ENCODE measurements around the gene OSBPL1A.
A peak's percentile ranks its signal among the peaks of the same experiment; 100 is the strongest.

OSBPL1A gene

DNA sequence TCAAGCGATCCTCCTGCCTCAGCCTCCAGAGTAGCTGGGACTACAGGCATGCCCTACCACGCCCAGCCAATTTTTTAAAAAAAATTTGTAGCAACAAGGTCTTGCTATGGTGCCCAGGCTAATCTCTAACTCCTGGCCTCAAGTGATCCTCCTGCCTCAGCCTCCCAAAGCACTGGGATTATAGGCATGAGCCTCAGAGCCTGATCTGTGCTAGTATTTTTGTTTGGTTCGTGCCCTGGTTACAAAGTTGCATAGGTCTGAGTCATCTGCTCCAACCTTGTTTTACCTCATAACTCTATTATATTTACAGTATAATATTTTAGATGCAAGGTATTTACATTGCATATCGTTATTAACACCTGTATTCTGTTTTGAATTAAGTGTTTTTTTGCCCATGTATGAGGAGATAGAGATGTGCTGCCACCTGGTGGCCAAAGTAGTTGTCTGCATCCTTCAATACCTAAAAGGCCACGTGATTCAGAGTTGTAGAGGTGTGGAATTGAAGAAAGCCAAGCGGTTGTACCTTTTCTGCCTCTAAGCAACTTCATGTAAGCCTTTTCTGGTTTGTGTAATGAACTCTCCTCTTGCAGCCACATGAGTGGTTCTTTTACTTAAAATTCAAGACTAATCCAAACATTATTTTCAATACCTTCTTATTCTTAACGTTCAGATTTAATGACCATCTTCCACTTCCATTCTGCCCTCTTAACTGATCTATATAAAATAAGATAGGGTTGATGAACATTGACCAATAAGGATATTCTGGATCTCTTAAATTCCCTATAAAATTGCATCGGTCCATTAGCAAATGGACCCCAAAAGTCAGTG is 278.7 kb downstream of the OSBPL1A start:
- H3K36me3 Mint-ChIP-seq (ENCODE audit: low read depth), result peaks cover 40% of the 10 kb centered on the region
- no peaks in the 10 kb centered on the region for H3K27me3 Mint-ChIP-seq
- no peak overlapping the region for H3K27ac Mint-ChIP-seq
- peaks cover 23% of the 10 kb centered on the region for H3K4me1 Mint-ChIP-seq (ENCODE audit: low read depth)
- no peak overlapping the region for H3K4me3 Mint-ChIP-seq
- H3K9me3 Mint-ChIP-seq, result no peaks in the 10 kb centered on the region

DNA sequence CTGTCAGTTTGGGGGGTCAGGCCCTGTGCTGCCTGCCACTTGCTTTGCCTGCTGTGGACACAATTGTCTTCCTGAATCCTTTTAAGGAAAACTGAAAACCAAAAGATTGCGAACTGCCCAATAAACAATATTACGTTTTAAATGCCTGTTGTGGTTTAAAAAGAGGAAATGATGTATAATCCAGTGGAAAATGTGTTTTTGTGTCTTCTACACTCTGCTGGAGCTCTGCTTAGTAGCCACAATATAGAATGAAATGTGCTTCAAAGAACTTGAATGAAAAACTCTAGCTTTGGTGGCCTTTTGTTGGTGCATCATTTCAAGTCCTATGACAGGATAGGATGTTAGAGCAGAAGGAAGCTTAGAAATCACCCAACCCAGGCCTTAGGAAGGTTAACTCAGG is 282.0 kb downstream of the OSBPL1A start:
- Mint-ChIP-seq H3K9me3 (no peaks in the 10 kb centered on the region), H3K27ac (peak overlapping the region; percentile 63), H3K4me1 (ENCODE audit: low read depth) (peaks cover 35% of the 10 kb centered on the region), H3K4me3 (no peak overlapping the region), H3K27me3 (no peaks in the 10 kb centered on the region), H3K36me3 (ENCODE audit: low read depth) (peaks cover 32% of the 10 kb centered on the region)

DNA sequence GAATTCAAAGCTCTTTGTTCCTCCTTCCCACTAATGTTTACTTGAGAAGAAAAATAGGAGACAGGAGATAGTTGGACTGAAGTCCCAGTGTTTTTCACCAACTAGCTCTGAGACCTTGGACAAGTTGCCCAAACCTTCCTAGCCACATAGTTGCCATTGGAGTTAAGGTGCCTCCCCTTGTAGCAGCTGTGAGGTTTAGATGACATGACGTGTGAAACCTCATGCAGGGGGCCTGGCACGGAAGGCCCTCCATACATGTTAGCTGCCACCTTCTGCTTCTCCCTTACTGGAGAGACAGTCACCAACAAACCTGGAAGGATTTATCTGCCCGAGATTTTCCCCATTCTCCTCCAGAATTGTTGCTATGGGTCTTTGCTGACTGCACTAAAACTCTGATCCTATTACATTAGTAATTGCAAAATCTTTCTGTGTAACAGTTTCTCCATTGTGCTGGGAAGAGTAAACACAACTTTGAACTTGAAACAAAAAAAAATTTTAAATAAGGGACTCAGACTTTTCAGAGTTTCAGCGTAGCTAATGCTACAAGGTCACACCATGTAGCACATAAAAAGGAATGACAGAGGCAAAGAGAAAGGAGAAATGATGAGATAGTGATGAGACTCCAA is 282.6 kb downstream of the OSBPL1A start:
- Mint-ChIP-seq H3K36me3 (ENCODE audit: low read depth) (peaks cover 29% of the 10 kb centered on the region), H3K4me1 (ENCODE audit: low read depth) (peaks cover 35% of the 10 kb centered on the region), H3K9me3 (no peaks in the 10 kb centered on the region)

DNA sequence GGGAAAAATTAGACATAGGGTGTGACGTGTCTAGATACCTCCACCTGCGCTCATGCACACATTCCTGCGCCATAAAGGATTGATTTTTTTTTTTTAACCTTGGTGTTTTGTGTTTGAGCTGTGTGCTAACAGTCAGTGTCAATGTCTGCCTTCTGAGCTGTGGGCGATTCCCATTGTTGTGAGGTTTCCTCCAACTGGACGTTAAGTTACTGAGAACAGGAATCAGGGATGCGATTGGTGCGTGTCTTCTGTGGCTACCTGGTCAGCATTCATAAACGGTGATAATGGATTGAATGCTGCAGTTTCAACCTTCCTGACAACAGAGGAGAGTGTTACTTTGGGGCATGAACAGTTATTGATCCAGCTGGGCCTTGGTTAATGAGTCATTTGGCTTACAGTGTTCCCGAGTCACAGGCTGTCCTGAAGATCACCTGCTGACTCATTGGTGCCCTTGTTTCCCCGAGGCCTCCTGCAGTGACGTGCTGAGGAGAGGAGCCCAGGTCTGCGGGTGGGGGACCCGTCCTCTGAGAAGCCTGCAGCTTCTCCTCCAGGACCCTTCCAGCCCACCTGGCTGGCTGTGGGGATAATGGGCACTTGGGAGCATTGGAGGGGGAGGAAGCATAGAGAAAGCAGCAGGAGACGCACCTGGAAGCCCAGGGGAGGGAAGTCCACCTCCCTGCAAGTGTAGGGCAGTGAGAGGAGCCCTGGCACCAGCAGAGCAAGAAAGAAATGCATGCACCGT is 284.6 kb downstream of the OSBPL1A start:
- Mint-ChIP-seq H3K27me3 (no peaks in the 10 kb centered on the region), H3K27ac (peak overlapping the region; percentile 18), H3K4me3 (no peak overlapping the region), H3K36me3 (ENCODE audit: low read depth) (peaks cover 18% of the 10 kb centered on the region), H3K9me3 (no peaks in the 10 kb centered on the region), H3K4me1 (ENCODE audit: low read depth) (peaks cover 35% of the 10 kb centered on the region)

More for the DNA sequence above, 282.6 kb downstream of the OSBPL1A start:
- H3K4me3 Mint-ChIP-seq, result no peak overlapping the region
- no peaks in the 10 kb centered on the region for H3K27me3 Mint-ChIP-seq
- H3K27ac Mint-ChIP-seq, result peak overlapping the region; percentile 63

DNA sequence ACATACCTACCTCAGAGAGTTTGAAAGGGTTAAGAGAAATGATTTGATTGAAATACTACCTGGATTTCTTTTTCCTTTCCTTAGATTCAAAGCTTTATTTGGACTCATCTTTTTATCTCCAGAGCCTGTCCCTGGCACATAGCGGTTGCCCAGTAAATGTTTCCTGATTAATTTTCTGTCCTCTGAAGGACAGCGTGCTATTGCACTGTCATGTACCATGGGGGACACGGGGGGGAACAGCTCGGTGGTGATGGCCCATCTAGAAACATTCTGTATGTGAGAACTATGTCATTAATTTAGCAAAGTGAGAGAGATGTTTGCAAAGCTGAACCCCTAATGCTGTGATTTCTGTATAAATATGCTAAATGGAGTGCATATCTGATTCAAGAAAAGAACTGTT is 285.2 kb downstream of the OSBPL1A start:
- Mint-ChIP-seq H3K9me3 (no peaks in the 10 kb centered on the region), H3K4me3 (no peak overlapping the region), H3K27me3 (no peaks in the 10 kb centered on the region), H3K27ac (no peak overlapping the region), H3K36me3 (ENCODE audit: low read depth) (peaks cover 22% of the 10 kb centered on the region), H3K4me1 (ENCODE audit: low read depth) (peaks cover 35% of the 10 kb centered on the region)

Measured in stimulated activated naive CD8-positive, alpha-beta T cell treated with anti-CD3 and anti-CD28 coated beads, Interleukin-15, Interleukin-2, amounts not matched to agents 100 ng/mL and 50 ng/mL, for 24 hours (primary cell).